Measurements from ENCODE around the gene RASL10B.

RASL10B gene

DNA sequence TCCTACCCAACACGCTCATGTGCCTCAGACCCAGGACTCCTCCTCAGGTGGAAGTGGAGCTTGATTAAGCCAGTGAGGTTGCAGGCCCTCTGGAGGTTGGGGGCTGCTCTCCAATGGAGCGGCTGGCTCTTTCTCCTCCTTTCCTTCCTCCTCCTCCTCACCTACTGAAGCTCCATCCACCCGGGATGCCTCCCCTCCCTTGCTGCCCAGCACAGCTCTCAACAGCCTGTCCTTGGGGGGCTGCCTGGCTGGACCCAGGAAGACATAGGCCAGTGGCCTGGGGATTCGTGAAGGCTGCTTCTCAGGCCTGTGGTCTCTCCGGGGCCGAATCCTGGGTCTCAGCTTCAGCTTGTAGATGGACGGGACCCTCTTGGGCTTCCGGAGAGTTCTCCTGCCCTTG, 13.4 kb downstream of the RASL10B start:
- in situ Hi-C loops (cut with HindIII; ENCODE audit: low sequenced_read_pairs): no loop called here
- no peak for TF ChIP-seq CTCF (IDR thresholded peaks at IDR 0.05; ENCODE audit: low read depth, low read length, missing control alignments)
- DNase-seq (ENCODE audit: low read depth): no peak

DNA sequence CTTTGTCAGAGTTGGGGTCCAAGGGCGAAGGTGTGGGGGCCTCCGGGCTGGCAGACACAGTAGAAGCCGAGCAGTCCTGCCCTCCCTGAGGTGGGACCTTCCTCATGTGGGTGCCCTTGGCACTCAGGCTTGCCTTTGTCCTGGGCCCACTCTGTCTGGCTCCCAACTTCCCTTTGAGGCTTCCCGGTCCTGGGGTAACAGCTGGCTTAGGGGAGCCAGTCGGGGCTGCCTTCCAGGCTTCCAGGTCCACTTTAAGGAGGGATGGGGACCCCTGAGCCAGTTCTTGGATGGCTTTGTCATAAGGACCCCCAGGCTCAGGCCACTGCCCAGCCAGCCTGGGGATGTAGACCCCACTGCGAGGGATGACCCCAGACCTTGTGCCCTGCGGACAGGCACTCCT, 13.8 kb downstream of the RASL10B start:
- no peak for DNase-seq (ENCODE audit: low read depth)
- TF ChIP-seq CTCF (IDR thresholded peaks at IDR 0.05; ENCODE audit: low read depth, low read length, missing control alignments): no peak
- H3K4me3 ChIP-seq (ENCODE audit: low read depth, low read length): no peak overlapping the region
- in situ Hi-C loops (cut with HindIII; ENCODE audit: low sequenced_read_pairs): no loop called here

More for the DNA sequence above, 13.4 kb downstream of the RASL10B start:
- no peak overlapping the region for H3K4me3 ChIP-seq (ENCODE audit: low read depth, low read length)

GRCh38 chr17:35745749-35746320, 14.4 kb downstream of the RASL10B start:
- no peak overlapping the region for H3K4me3 ChIP-seq (ENCODE audit: low read depth, low read length)
- in situ Hi-C loops (cut with HindIII; ENCODE audit: low sequenced_read_pairs): no loop called here
- TF ChIP-seq CTCF (IDR thresholded peaks at IDR 0.05; ENCODE audit: low read depth, low read length, missing control alignments): no peak
- DNase-seq (ENCODE audit: low read depth): no peak

DNA sequence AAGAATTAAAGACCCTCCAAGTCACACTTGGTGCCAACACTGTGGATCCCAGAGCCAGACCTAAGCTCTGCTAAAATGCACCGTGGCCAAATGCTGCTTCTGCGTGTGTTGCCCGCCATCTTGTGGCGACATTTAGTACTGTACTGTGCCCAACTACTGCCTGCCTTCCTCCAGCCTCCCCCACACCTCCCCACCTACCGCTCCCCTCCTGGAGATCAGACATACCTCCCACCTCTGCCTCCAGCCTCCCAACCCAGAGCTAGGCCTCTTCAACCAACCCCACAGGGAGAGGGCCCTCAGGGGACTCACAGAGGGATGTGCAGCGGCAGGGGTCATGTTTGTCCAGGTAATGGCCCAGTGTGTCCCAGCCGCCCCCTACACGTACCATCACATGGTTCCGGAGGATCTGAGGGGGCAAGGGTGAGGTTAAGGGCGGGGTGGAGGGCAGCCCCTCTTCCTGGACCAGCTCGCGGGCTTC, 16.1 kb downstream of the RASL10B start:
- in situ Hi-C loops (cut with HindIII; ENCODE audit: low sequenced_read_pairs): no loop called here
- peak; percentile 75 for DNase-seq (ENCODE audit: low read depth)
- peak; percentile 78 for TF ChIP-seq CTCF (IDR thresholded peaks at IDR 0.05; ENCODE audit: low read depth, low read length, missing control alignments)
- H3K4me3 ChIP-seq (ENCODE audit: low read depth, low read length): no peak overlapping the region

GRCh38 chr17:35748341-35748841, 17.0 kb downstream of the RASL10B start:
- TF ChIP-seq CTCF (IDR thresholded peaks at IDR 0.05; ENCODE audit: low read depth, low read length, missing control alignments): no peak
- no peak for DNase-seq (ENCODE audit: low read depth)
- in situ Hi-C loops (cut with HindIII; ENCODE audit: low sequenced_read_pairs): no loop called here
- H3K4me3 ChIP-seq (ENCODE audit: low read depth, low read length): no peak overlapping the region

GRCh38 chr17:35748979-35749378, 17.5 kb downstream of the RASL10B start:
- no peak for DNase-seq (ENCODE audit: low read depth)
- in situ Hi-C loops (cut with HindIII; ENCODE audit: low sequenced_read_pairs): no loop called here
- no peak overlapping the region for H3K4me3 ChIP-seq (ENCODE audit: low read depth, low read length)
- TF ChIP-seq CTCF (IDR thresholded peaks at IDR 0.05; ENCODE audit: low read depth, low read length, missing control alignments): no peak
